ENCODE data around the gene ADSL. TPM values are rescaled to one million over a fixed set of nuclear protein-coding genes. Genes with fewer than 3 reads are reported as not detected.

Gene ADSL
- total RNA-seq, 1 donor from 2014 or later = 31.3 TPM

- no peaks in the 10 kb centered on the region for H3K9me3 ChIP-seq
- intact Hi-C loops (cut with DNase I) = no loop called here
Observed at GRCh38 chr22:40416267-40416570, 69.9 kb downstream of the ADSL start.

GRCh38 chr22:40416636-40417035 lies 70.3 kb downstream of the ADSL start:
- no peak for TF ChIP-seq CTCF (IDR thresholded peaks at IDR 0.05)
- Histone ChIP-seq H3K36me3 (peaks cover 60% of the 10 kb centered on the region in 2 donors), H3K4me3 (no peak overlapping the region), H3K4me1 (no peaks in the 10 kb centered on the region), H3K9me3 (no peaks in the 10 kb centered on the region), H3K27me3 (no peaks in the 10 kb centered on the region), H3K27ac (no peak overlapping the region)
- no peak for DNase-seq (ENCODE audit: low spot score in 2 of 2)
- intact Hi-C loops (cut with DNase I) = no loop called here

More at GRCh38 chr22:40416267-40416570, 69.9 kb downstream of the ADSL start:
- Histone ChIP-seq H3K4me1 (no peaks in the 10 kb centered on the region), H3K36me3 (peaks cover 60 to 61% of the 10 kb centered on the region in 2 donors), H3K27me3 (no peaks in the 10 kb centered on the region), H3K27ac (no peak overlapping the region), H3K4me3 (no peak overlapping the region)
- no peak for DNase-seq (ENCODE audit: low spot score in 2 of 2)
- TF ChIP-seq CTCF (IDR thresholded peaks at IDR 0.05) = no peak

- H3K36me3 ChIP-seq = peaks cover 60 to 63% of the 10 kb centered on the region in 2 donors
- TF ChIP-seq CTCF (IDR thresholded peaks at IDR 0.05) = no peak
- H3K27ac ChIP-seq = no peak overlapping the region
- no peak for DNase-seq (ENCODE audit: low spot score in 2 of 2)
- no peaks in the 10 kb centered on the region for H3K27me3 ChIP-seq
- no peaks in the 10 kb centered on the region for H3K4me1 ChIP-seq
- no peak overlapping the region for H3K4me3 ChIP-seq
- H3K9me3 ChIP-seq = no peaks in the 10 kb centered on the region
- intact Hi-C loops (cut with DNase I) = no loop called here
Observed at GRCh38 chr22:40417041-40417440, 70.7 kb downstream of the ADSL start.

GRCh38 chr22:40417881-40418280 lies 71.6 kb downstream of the ADSL start:
- no peak for DNase-seq (ENCODE audit: low spot score in 2 of 2)
- Histone ChIP-seq H3K4me1 (no peaks in the 10 kb centered on the region), H3K27me3 (no peaks in the 10 kb centered on the region), H3K9me3 (no peaks in the 10 kb centered on the region), H3K4me3 (no peak overlapping the region), H3K27ac (no peak overlapping the region), H3K36me3 (peaks cover 69 to 71% of the 10 kb centered on the region in 2 donors)
- no peak for TF ChIP-seq CTCF (IDR thresholded peaks at IDR 0.05)
- intact Hi-C loops (cut with DNase I) = no loop called here

- no peak overlapping the region for H3K4me3 ChIP-seq
- no peaks in the 10 kb centered on the region for H3K9me3 ChIP-seq
- DNase-seq (ENCODE audit: low spot score in 2 of 2) = no peak
- TF ChIP-seq CTCF (IDR thresholded peaks at IDR 0.05) = no peak
- H3K36me3 ChIP-seq = peaks cover 74 to 79% of the 10 kb centered on the region in 2 donors
- H3K27ac ChIP-seq = no peak overlapping the region
- H3K27me3 ChIP-seq = no peaks in the 10 kb centered on the region
- H3K4me1 ChIP-seq = no peaks in the 10 kb centered on the region
- intact Hi-C loops (cut with DNase I) = no loop called here
Observed at GRCh38 chr22:40418366-40419201, 72.3 kb downstream of the ADSL start.

Data from ascending aorta (tissue), 2 donors.